Thyroid gland (tissue), 4 donors: ENCODE measurements around the gene OR13C5.
"Not testable (repeated sequence)": the region's sequence is repeated elsewhere in the genome, so short reads cannot be mapped to it uniquely, and the experiment has no call there.

Experiments used
- CTCF ChIP-seq, 6 experiments: fragments of 200-600 bp in 3 of 6; fragments of 450-650 bp in 3 of 6; sonication (generic) in 3 of 6; IDR thresholded peaks; one replicate each; pipeline ENCODE4 v1.5.1; 2016 to 2019; ENCODE audit warnings: antibody characterized with exemption in 6 of 6, mild to moderate bottlenecking in 2 of 6, inconsistent platforms in 1 of 6, moderate library complexity in 1 of 6
- POLR2A ChIP-seq, 2 donors: fragments of 450-650 bp; IDR thresholded peaks; one replicate each; pipeline ENCODE4 v1.6.1; 2017; ENCODE audit warnings: antibody characterized with exemption in 2 of 2, mild to moderate bottlenecking in 2 of 2, moderate library complexity in 1 of 2

GRCh38 chr9:104625964-104626363, 26.8 kb upstream of the OR13C5 start:
- not testable (repeated sequence) for TF ChIP-seq CTCF, POLR2A (IDR thresholded peaks at IDR 0.05)
